HG02870 (cell line): ENCODE data around the gene FGFR2.

Experiments
- ATAC-seq: cut with Tn5 transposase; IDR thresholded peaks from one replicate; pipeline ENCODE4 v1.9.1; 2021; ENCODE audit warnings: mild to moderate bottlenecking, moderate library complexity; ENCODE audit not compliant: unreplicated experiment

The FGFR2 gene

DNA sequence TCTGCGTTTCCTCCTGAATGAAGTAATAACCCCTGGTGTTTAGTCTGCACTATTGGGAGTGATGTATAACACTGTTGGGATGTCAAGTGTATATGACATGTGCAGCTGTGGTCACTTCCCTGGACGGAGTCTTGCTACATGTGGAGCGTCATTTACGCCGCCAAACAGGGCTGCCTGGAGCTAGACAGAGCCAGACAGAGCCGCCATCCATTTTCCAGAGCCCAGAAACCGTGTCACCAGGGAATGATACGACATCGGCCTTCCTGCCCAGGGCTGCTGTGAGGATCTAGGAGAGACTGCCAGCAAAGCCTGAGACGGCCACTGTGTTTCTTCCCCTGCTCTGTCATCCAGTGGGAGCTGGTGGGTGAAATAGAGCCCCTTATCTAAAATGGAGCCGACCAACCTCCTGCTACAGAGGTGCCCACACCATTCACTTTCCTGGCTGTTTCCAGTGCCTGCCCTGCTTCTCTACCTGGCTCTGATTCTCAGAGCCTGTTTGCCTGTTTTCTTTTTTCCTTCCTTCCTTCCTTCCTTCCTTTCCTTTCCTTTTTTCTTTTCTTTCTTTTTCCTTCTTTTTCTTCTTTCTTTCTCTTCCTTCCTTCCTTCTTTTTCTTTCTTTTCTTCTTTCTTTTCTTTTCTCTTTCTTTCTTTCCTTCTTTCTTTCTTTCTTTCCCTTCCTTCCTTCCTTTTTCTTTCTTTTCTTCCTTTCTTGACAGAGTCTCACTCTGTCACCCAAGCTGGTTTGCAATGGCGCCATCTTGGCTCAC, 13.3 kb upstream of the FGFR2 start:
- ATAC-seq, result no peak

DNA sequence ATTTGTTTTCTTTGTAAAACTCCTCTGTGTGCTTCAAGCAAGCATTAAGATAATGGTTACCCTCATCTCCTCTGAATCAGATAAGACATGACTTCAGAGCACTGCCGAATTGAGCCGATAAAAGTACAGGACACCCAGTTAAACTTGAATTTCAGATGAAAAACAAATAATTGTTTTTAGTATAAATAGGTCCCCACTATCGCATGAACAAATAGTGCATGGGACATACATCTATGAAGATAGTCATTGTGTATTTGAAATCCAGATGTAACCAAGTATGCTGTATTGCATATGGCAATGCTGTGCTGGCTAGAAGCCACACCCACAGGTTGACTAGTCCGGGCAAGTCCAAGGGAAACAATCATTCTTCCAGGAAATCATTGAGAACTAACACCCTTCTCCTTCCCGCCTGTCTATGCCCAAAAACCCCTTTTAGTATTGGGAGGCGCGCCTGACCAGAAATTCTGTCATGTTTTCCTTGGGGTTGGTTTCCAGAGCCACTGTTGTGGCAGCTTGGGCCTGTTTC, 12.6 kb upstream of the FGFR2 start:
- ATAC-seq, result no peak

DNA sequence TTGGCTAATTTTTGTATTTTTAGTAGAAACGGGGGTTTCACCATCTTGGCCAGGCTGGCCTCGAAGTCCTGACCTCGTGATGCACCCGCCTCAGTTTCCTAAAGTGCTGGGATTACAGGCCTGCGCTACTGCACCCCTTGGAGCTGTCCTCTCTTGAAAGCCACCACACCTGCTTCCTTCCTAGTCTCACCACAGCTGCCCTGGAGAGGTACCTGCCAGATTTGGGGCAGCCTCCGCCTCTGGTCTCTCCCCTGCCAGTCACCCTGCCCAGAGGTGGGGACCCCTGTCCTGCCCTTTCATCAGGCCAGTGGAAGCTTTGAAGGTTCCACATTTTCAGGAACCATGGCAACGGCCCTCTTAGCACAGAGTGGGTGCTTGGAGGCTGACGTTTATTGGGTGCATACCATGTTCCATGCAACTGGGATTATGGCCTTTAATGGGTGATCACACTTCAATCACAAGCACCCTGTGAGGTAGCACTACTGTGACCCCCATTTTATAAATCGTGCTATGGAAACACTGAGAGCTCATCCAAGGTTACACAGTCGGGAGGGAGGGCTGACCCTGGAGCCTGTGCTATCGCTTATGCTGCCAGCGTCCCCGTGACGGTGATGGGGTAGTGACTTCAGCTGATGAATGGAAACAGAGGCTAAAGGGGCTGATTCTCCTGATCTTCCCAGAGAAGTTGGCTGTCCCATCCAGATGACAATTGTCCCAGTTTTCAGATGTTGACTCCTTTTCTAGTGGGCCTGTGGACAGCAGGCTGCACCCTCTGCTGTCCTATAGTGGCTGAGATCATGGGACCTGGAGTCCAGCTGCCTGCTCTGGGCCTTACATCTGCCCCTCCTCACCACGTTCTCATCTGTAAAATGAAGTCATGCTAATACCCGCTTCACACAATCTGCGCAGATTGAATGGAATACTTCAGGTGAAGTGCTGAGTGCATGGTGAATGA, 11.5 kb upstream of the FGFR2 start:
- no peak for ATAC-seq

DNA sequence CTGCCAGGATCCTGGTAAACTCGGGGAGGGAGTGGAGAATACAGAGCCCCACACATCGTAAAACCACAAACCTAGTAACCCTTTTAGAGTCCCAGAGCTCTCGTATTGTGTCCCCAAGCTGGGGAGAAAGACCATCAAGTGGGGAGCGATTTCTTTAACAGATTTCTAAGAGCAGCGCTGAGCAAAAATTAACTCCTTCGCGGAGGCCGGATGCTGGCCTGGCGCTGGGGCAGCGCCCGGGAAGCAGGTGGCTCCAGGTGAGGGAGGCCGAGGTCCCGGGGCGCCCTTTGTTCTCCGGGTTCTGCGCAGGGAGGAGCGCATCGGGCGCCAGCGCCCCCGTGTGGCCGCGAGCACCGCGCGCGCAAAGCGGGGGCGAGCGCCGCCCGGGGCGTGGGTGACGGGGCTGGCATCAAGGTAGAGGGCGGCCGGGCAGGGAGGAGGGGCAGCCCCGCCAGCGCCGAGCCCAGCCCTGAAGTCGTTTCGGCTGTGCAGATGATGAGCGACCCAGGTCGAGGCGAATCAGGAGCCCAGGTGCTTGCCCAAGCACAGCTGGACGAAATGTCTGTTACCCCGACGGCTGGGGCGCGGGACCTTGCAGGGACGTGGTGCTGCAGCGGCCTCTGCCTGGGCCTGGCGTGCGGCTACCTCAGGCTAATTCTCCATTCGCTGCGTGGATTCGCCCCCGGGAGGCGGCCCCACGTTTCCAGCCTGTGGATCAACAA, 10.4 kb upstream of the FGFR2 start:
- peak; percentile 71 for ATAC-seq

DNA sequence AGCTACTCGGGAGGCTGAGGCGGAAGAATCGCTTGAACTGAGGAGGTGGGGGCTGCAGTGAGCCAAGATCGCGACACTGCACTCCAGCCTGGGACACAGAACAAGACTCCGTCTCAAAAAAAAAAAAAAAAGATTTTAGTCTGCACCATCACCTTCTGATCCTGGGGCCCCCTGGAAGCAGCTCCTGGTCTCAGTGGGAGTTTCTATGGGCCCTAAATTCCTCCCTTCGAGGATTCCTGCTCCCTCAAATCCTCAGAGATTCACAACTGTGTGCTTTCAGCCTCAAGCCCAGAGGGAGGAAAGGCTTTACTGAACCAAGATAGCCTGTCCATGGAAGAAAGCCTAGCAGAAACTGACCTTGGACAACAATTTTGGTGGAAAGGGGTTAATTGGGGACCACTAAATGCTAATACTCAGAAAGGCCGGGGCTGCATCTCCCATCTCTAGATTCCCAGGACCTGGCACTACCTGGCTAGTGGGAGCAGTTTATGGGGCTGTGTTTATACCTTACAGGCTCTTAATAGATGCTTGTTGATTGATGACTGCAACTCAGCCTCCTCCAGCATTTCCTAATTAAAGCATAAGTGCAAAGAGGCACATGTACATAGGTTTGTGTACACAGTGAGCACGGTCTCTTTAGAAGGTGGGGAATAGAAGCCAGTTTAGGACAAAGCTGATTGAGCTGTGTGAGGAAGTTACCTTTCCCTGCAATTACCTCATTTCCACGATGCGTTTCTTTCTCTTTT, 9.2 kb upstream of the FGFR2 start:
- no peak for ATAC-seq

DNA sequence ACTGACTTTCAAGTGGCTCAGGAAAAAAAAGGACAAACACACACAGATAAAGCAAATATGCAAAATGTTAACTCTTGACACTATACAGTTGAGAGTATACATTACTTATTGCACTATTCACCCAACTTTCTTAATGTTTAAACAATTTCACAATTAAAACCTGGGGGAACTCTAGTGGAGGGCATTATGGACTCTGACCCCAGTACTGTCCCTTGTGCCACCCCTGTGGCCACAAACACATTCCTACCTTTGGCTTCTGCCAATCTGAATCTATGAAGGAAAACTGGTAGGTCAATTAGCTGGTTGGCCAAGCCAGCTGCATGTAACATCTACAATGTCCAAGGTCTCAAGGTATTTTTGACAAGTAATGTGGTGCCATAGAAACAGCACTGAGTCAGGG, 7.5 kb upstream of the FGFR2 start:
- ATAC-seq, result no peak

DNA sequence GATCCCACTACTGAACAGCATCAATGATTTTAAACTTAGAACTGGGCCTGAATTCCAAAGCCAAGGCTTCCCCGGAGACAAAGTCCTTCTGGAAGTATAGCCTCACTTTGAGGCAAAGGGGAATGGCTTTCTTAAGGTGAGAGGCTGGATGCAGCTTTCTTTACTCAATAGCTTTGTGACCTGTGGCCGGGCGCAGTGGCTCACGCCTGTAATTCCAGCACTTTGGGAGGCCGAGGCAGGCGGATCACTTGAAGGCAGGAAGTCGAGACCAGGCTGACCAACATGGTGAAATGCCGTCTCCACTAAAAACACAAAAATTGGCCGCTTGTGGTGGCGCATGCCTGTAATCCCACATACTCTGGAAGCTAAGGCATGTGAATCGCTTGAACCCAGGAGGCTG, 3.2 kb upstream of the FGFR2 start:
- ATAC-seq, result no peak

DNA sequence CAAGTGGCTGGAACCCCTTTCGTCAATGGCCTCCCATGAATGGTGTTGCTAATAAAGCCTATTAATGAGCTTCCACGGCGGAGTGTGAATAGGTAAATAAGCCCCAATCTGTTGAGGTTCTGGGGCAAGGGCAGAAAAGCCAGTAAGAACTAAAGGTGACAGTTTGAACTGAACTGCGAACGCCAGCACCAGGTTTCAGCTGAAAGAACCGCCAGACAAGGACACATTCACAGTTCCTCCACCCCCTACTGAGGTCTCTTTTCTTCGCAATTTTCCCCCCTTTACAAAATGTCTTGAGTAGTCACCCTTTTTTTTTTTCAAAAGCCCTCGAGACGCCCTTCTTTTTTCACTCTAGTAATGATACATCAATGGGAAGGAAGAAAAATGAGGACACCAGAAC, 2.4 kb upstream of the FGFR2 start:
- no peak for ATAC-seq

DNA sequence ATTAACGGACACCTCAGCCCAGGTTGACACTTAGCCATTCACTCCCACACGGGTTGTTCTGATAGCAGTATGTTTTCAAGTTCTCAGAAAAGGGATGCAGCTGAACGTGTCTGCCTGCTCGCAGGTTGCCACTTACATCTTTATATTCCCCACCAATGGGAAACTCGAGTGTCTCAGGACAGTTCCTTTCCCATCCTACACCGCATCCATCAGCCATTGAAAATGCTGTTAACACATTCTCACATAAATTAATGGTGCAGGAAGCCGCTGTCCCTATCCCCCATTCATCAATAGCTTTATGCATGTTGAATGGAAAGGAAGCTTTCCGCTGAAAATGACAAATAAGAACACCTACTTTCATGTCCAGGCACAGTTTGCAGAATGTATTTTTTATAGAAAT, 1.7 kb upstream of the FGFR2 start:
- no peak for ATAC-seq

DNA sequence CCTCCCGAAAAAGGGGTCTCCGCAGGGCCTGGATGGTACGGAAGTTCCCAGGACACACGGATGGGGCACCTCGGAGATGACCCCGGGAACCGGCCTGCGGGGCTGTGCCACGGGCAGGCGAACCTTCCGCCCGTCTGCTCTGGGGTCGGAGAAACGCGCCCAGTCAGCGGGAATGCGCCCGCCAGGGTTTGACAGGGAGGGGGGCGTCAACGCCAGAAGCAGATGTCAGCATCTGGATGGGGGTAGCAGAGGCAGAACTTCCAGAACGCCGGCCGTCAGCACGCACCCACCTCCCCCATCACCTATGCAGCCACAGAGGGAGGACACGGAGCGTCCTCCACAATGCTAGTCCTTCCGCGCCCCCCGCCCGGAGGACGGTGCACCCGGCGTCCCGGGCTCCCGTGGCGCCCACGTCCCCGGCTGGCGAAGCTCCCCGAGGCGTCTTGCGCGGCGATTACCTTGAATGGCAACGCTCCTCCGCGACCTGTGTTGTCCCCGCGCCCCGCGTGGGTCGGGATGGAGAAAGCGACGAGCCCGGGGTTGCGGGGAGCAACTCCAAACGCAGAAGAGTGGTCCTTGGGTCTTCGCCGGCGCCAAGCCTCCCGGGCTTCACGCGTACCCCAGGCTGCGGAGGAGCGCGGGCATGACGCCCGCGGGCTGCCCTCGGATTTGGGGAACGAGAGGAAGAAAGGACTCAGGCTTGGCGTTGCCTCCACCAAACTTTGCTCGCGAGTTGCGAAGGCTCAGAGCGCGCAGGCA, 561 bp downstream of the FGFR2 start:
- ATAC-seq, result no peak

DNA sequence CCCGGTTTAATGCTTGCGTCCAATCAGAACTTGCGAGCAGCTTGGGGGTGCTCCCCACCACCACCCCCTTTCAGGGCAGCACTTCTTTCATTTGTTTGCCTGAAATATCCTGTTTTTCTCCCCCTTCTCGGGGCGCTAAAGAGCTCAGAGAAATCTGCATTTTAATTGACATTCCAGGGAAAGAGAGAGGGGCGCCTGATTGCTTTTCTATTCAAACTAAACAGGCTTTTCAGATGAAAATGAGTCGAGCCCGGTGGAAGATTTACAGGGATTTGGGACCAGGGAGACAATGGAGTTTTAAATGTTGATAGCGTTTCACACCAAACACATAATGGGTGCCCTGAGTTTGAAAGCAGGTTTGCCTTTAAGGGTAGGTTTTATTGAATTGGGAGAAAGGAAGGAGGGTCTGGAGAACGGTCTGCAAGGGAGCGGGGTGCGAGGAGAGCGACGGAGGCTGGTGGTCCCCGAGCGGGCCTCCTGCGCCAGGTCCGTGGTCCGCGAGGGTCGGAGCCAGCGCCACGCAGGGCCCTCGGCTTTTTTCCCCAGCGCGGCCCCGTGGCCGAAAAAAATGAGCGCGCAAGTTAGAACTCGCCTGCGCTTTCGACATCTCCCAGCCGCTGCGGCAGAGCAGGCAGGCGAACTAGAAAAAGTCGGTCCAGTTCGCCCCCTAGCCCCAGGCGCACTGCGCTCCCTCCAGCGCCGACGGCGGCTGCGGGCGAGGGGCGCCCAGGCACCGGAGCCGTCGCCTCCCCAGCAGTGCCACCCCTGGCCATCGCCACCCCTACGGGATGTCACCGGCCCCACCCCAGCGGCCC, 1.3 kb downstream of the FGFR2 start:
- ATAC-seq, result no peak

DNA sequence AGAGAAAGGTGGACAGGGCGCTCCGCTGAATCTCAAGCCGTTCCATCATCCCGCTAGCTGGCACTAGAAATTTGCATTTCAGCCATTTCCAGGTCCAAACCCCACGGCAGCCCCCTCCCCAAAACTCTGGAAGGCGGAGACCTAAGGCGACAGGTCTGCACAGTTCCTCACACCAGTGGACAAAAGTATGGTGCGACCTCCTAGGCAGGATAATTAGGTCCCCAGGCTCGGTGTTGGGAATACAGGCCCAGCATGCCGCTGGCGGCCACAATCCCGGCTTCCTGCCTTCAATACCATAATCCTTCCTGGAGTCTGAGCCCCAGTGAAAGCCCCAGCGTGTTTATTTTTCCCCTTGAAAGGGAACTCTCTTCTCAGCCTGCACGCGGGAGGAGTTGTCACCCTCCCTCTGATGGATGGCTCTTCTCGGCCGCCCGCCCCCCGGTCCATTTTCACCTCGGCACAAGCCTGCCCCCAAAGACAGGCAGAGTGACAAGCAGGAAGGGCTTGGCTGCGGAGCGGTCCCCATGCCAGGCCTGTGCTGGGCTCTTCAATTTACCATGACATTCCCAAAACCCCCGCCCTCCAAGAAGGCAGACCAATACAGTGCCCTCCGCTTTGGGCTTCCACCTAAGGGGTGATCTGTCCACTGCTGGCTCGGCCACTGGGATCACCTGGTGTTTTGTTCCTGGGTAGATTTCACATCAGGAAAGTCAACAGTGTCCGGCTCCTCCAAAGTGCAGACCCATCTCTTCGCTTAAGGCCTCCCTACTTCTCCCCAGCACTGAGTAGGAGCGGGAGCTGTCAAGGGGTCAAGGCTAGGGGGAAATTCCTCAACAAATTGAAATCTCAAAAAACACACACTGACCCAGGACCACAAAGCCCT, 2.2 kb downstream of the FGFR2 start:
- no peak for ATAC-seq

DNA sequence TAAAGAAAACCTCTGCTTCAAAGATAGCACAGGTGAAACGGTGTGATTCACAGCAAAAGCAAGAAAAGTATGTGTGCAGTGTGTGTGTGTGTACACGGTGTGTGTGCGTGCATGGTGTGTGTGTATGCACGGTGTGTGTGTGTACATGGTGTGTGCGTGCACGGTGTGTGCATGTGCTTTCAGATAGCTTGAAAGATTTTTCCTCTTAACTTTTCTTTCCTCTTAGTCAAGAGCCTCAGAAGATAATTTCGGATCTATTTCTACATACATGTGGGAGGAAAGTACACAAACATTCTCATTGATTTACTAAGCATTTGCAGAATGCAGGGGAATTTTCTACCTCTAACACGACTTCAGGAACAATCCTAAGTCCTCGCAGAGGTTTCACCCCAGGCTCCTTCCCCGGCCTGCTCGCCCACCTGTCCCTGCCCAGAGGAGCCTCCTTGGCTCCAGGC, 2.9 kb downstream of the FGFR2 start:
- no peak for ATAC-seq

DNA sequence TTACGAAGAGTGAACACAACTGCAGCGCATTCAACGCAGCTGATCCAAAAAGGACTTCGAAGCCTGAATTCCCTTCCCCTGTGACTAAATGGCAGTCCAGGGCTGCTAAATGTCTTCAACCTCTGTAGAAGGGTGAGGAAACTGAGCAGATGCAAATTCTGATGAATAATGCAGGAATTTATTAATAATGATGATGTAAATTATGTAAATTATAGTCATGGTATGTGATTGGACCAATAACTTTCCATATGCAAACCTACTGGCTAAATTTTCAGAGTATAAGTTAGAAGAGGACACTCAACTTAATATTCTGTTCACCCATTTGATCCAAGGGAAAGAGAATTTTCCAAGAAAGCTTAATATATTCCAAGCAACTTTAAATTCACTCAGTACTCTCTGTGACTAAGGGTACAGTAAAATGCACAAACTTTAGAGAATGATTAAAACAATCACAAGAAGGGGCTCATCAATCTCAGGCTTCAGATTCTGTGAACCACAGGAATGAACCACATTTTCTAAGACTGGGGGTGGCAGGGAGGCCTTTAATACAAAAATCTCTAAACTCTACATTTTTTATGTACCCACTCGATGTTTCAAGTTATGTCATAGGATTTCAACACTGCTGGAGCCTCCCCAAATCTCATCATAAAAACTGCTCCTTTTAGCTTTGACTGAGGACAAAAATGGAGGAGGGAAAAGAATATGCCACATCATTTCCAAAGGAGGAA, 3.5 kb downstream of the FGFR2 start:
- no peak for ATAC-seq

DNA sequence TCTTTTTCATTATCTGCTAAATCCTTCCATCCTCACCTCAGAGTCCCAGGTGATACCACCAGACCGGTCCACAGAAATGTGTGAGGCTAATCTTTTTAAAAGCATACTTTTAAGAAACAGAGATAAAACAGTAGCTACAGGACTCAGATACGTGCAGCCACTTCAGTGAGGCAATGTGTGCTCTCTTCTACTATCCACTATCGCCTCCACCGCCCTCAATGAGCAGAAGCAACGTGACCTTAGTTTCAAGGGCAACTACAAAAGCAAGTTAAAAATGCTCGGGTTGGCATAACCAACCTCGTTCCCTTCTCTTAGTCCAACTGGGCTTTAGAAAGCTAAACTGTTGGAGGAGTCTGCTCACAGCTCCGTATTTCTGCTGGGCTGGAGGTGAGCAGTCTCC, 4.2 kb downstream of the FGFR2 start:
- no peak for ATAC-seq

DNA sequence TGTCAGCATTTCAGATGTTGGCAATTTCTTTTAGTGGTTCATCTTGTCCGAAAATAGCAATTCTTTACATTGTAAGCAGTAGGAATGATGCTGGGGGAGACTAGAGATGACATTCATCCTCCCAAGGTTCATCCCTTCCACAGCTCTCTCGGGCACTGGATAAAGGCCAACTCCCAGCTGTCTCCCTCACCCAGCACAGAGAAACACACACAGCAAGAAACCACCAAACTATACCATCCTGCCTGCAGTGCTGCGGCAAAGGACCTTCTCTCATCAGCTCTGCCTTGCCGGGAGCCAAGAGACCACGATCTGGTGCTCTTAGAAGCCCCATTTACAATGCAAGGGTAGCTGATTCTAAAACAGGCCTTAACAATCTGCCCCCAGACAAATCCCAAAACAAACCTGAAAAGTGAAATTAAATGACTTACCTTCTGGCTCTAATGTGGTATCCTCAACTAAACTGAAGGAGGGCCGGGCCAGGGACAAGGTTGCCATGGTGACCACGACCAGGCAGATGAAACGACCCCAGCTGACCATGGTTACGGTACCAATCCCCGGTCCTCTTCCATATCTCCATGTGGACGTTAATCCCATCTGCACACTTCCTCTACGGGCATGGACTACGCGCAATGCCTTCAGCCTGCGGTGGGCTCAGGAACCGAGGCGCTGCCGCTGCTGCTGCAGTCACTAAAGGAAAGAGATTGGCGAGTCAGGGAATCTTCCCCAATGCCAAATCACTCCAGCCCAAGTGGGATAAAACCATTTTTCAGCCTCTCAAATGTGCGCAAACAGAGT, 4.8 kb downstream of the FGFR2 start:
- no peak for ATAC-seq
